COLO829 (cell line): ENCODE measurements around the gene CYP4F11.
"Not testable (repeated sequence)": the region's sequence is repeated elsewhere in the genome, so short reads cannot be mapped to it uniquely, and the experiment has no call there.

Experiments used
- DNase-seq: peaks from one replicate; pipeline ENCODE4 v3.0.0; 2012; ENCODE audit warnings: low spot score

The CYP4F11 gene, protein sequence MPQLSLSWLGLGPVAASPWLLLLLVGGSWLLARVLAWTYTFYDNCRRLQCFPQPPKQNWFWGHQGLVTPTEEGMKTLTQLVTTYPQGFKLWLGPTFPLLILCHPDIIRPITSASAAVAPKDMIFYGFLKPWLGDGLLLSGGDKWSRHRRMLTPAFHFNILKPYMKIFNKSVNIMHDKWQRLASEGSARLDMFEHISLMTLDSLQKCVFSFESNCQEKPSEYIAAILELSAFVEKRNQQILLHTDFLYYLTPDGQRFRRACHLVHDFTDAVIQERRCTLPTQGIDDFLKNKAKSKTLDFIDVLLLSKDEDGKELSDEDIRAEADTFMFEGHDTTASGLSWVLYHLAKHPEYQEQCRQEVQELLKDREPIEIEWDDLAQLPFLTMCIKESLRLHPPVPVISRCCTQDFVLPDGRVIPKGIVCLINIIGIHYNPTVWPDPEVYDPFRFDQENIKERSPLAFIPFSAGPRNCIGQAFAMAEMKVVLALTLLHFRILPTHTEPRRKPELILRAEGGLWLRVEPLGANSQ

DNA sequence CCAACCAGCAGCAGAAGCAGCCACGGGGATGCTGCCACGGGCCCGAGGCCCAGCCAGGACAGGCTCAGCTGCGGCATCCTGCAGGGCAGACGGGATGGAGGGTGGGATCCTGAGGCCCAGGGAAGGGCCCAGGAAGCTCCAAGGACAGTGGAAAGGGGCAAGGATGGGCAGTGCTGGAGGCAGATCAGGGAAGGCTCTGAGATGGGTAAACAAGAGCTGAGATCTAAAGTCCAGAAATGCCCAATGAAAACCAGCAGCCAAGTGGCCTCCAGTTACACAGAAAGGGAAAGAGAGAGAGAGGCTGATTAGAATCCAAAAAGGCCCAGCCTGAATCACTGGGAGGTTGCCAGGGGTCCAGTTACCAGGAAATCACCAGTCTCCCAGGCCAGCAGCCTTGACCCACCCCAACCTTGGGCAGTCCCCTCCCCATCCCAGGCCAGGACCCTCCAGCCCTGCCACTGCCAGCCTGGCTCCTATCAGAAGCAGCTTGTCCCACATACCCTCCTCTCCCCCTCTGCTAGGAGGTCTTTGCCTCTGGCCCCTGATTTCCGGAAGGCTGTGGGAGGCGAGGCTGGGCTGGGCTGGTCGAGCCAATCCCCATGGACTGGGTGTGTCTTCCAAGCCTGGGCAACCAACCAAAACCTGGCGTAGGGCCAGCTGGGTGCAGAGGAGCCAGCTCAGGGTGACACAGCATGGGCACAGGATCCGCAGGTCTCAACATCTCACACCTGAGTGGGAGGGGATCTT, at the start of gene CYP4F11:
Gene CYP4F11 (minus strand): TSS at position 198 of the 747 bp plus-strand sequence. CDS start 121 bp downstream, at position 77.
- DNase-seq: no peak

DNA sequence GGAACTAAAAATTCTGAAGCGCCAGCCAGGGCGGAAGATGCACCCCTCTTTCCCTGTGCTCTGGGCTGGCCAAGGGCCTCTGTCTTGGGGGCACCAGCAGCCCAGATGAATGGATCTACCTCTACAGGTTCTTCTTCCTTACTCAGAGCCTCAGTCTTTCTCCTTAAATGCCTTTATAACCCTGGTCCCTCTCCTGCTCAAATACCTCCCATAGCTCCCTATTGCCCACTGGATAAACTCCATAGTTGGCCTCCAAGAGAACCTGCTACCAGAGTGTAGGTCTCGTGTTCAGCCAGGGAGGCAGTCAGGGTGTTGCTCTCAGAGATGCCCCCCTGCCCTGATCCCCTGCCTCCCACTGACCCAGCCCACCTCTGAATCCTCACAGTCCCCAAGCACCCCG, 45.0 kb upstream of the CYP4F11 start:
- no peak for DNase-seq

- DNase-seq: no peak
Measured at GRCh38 chr19:15977690-15978089, 43.4 kb upstream of the CYP4F11 start.

- DNase-seq: no peak
Measured at GRCh38 chr19:15976836-15977689, 42.7 kb upstream of the CYP4F11 start.

GRCh38 chr19:15974856-15975255, 40.5 kb upstream of the CYP4F11 start:
- DNase-seq: no peak

DNA sequence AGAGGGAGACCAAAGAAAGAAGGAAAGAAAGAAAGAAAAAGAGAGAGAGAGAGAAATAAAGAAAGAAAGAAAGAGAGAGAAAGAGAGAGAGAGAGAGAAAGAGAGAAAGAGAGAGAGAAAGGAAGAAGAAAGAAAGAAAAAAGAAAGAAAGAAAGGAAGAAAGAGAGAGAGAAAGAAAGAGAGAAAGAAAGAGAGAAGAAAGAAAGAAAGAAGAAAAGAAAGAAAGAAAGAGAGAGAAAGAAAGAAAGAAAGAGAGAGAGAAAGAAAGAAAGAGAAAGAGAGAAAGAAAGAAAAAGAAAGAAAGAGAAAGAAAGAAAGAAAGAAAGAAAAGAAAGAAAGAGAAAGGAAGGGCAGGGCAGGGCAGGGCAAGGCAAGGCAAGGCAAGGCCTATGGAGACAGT, 37.7 kb upstream of the CYP4F11 start:
- not testable (repeated sequence) for DNase-seq

- DNase-seq: no peak
Measured at GRCh38 chr19:15971224-15971780, 37.0 kb upstream of the CYP4F11 start.

- DNase-seq: no peak
Measured at GRCh38 chr19:15964231-15964630, 29.9 kb upstream of the CYP4F11 start.

DNA sequence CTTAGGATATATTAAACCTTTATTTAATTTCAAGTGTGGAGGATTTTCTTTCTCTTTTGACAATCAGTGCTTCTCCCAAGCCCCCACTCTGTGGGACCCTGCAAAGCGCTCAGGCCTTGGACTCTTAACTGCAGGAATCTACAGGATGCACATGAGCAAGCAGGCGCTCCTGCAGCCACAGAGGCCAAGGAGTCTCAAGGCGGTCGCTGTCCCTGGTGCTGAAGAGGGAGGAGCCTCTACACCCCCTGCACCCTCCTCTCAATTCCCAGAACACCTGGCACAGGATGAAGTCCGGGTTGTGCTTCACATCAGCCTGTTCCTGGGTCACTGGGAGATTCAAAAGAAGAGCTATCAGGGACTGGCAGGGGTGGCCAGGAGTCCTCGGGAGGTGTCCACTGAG, 28.0 kb upstream of the CYP4F11 start:
- no peak for DNase-seq

DNA sequence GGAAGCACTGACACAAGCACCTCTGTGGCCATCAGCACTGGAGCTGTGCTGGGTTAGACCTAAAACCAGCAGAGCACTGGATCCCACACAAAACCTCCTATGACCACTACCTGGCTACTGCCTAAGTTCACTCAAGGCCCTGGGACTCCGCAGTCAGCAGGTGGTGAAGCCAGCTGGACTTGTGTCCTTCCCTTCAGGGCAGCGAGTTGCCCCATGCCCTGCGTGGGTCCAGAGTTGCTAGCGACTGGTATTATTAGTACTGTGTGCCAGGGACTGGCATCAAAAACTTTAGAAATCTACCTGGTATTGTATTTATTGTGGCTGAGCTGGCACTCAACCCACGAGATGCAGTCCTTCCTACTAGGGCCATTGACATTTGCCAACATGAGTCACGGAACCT, 20.5 kb upstream of the CYP4F11 start:
- DNase-seq: no peak

GRCh38 chr19:15948223-15949058, 14.1 kb upstream of the CYP4F11 start, which contains the start of gene OR10H4:
Gene OR10H4, plus strand, starts transcription at chr19:15949008. Its CDS starts 0 bp downstream, at chr19:15949008.
- no peak for DNase-seq

DNA sequence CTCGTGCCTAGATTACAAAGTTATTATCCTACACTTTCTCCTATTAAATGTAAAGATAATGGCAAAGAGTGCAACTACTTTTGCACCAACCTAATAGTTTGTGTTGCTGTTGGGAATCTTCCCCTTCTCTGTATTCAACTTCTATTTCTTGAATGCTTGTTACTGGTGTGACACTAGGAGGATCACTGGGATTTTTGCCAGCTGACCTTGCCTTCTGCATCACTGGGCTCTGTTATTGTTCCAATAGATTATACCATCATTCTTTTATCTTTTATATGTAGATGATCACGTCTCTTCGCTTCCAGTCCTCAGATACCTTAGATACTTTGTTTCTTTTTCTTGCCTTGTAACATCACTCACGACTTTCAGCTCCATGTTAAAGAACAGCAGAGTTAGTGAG, 11.0 kb upstream of the CYP4F11 start:
- DNase-seq: no peak

DNA sequence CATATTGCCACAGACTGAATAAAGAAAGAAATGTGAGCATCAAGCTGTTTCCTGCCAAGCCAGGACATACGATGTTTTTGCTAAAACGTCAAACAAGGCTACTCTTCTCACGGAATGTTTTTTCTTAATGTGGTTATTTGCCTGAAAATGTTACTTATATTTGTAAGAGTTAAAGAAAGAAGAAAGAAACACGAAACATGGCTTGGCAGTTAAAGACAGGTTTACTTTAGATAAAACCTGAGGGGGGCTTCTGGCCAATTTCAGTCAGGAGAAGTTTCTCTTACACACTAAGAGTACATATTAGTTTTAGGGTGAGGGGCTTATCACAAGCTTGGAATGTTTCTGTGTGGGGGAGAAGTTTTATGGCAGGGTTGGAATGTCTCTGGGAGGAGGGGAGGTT, 10.1 kb upstream of the CYP4F11 start:
- DNase-seq: no peak

- DNase-seq: no peak
Measured at GRCh38 chr19:15937771-15938170, 3.4 kb upstream of the CYP4F11 start.

DNA sequence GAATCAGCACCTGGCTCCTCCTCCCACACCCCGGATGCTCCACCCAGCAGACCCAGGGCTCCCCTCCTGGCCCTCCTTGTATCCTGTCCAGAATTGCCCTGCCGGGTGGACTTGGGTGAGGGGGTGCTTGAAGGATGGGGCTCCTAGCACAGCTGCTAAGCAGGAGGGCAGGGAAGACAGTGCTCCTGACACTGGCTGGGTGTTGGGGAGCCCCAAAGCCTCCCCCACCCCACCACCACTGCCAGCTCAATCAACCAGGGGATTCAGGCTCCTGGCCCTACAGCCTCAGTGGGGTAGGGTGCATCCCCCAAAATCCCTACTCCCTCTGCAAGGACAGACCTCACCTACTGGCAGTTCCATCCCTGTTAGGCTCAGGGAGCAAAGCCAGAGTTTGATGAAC, 2.6 kb upstream of the CYP4F11 start:
- no peak for DNase-seq

- no peak for DNase-seq
Measured at GRCh38 chr19:15936173-15936572, 1.8 kb upstream of the CYP4F11 start.

DNA sequence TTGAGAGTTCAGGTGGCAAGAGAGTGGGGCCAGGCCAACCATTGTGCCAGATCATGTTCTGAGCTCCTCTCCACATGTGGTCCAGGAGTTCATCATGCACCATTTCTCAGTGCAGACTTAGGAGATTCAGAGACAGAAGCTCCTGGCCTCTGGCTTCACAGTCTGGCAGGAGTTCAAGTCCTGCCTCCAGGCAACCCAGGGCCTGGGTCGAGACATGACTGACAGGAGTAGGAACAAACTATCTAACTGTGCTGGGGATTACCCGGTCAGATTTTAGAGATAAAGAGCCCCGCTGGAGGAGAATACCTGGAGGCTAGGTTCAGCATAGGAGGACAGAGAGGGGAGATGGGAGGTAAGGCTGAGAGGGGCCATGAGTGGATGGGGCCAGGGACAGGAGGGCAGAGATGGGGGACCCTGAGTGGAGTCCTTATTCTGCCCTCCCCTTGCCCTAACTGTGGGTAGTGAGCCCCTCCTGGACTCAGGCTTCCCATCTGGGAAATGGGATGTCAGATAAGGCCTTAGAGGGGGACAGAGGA, 906 bp upstream of the CYP4F11 start:
- DNase-seq: no peak

GRCh38 chr19:15933761-15934331, 483 bp downstream of the CYP4F11 start:
- DNase-seq: not testable (repeated sequence)

DNA sequence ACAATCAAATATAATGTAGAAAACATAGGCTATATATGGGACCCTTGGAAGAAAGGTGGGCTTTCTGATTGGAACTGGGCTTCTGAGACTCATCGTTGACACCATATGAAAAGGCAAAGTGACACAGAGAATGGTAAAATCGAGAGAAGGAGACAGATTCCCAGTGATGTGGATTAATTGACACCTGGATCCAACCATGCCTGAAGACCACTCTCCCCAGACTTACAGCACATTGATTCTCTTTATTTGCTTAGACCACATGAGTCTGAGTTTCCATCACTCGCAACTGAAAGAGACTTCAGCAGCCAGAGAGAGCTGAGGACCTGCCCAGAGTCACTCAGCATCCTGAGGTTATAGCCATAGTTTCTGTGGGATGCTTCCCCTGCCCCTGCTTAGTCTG, 6.0 kb downstream of the CYP4F11 start:
- no peak for DNase-seq

- no peak for DNase-seq
Measured at GRCh38 chr19:15926484-15926883, 7.8 kb downstream of the CYP4F11 start.
